GM10248 (cell line): ENCODE data around the gene PDGFD.

Source experiments
- CTCF ChIA-PET: fragments of 300-600 bp; sonication (Branson Sonifier 250); formaldehyde crosslinking; extraction: SDS; loops from one replicate; lab custom pipeline; 2021; ENCODE audit warnings: antibody characterized with exemption; lab: Yijun Ruan, JAX
- POLR2A ChIA-PET: fragments of 350-650 bp; sonication (Branson Sonifier 250); formaldehyde crosslinking; extraction: SDS; loops from one replicate; lab custom pipeline; 2020; ENCODE audit warnings: antibody characterized with exemption; lab: Yijun Ruan, JAX
- DNase-seq: peaks from one replicate; pipeline ENCODE4 v3.0.0; 2012; ENCODE audit errors: extremely low spot score
- TF ChIP-seq, protein P1 (sequence below): IDR thresholded peaks from 2 replicates; pipeline ENCODE4 v1.5.1; 2012; ENCODE audit warnings: mild to moderate bottlenecking, low read depth; ENCODE audit errors: extremely low read depth, missing control alignments, control extremely low read depth

Gene PDGFD

DNA sequence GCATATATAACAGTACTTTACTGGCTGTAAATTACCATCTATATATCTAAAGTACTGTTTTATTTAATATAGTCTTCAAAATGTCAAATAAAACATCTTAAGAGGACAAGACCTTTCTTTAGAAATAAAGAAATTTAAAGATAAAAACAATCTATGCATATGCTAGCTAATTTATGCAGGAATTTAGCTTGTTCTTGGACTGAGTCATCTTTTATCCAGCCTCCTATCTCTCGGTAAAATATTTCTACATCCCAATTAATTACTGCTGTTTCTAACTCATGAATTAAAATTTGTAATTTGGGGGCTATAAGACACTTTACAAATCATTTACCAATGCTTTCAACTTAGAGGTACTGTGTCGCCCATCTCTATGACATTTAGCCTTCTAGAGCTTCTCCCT lies 200.3 kb downstream of the PDGFD start:
- ChIA-PET POLR2A (no interaction called here), CTCF (interaction anchor here (0.7 to 2.8 kb wide), 6 partner anchors 8 to 48 kb away, joined by 3 to 8 read pairs (median 4); no protein-coding TSS in a partner anchor)
- no peak for DNase-seq
- TF ChIP-seq, protein P1, sequence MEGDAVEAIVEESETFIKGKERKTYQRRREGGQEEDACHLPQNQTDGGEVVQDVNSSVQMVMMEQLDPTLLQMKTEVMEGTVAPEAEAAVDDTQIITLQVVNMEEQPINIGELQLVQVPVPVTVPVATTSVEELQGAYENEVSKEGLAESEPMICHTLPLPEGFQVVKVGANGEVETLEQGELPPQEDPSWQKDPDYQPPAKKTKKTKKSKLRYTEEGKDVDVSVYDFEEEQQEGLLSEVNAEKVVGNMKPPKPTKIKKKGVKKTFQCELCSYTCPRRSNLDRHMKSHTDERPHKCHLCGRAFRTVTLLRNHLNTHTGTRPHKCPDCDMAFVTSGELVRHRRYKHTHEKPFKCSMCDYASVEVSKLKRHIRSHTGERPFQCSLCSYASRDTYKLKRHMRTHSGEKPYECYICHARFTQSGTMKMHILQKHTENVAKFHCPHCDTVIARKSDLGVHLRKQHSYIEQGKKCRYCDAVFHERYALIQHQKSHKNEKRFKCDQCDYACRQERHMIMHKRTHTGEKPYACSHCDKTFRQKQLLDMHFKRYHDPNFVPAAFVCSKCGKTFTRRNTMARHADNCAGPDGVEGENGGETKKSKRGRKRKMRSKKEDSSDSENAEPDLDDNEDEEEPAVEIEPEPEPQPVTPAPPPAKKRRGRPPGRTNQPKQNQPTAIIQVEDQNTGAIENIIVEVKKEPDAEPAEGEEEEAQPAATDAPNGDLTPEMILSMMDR, result no peak

DNA sequence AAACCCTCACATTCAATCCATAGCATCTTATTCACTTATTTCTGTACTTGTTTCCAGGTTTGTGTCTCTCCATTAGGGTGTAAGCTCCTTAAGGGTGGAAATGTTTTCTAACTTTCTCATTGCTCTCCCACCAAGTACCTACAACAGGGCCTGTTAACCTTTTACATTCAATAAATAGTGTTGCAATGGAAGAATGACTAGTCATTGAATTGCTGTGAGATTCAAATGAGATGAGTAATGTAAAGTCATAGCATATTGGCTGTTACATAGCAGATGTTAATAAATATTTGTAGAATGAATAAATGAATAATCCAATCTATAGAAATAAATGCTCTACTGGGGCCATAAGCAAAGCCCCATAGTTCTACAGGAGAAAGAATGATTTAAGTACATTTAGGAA lies 202.9 kb downstream of the PDGFD start:
- TF ChIP-seq, protein P1, result no peak
- POLR2A ChIA-PET, result no interaction called here
- DNase-seq, result no peak
- CTCF ChIA-PET, result no interaction called here

DNA sequence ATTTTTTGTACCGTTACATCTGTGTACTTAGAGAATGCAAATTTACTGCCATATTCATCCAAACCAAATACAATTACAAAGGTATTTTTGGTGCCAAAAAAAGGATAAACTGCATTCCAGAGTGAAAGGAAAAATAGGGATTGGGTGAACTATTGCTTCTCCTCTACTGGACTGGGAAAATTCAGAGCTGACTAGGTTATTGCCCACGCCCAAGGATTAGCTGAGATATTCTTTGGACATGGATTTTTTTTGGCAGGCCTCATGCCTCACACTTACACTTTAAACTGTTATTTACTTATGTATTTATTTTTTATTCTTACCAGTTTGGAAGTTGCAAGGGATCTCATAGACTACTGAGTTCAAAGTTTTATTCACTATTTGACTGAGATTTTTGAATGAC lies 203.8 kb downstream of the PDGFD start:
- ChIA-PET CTCF (no interaction called here), POLR2A (no interaction called here)
- no peak for DNase-seq

DNA sequence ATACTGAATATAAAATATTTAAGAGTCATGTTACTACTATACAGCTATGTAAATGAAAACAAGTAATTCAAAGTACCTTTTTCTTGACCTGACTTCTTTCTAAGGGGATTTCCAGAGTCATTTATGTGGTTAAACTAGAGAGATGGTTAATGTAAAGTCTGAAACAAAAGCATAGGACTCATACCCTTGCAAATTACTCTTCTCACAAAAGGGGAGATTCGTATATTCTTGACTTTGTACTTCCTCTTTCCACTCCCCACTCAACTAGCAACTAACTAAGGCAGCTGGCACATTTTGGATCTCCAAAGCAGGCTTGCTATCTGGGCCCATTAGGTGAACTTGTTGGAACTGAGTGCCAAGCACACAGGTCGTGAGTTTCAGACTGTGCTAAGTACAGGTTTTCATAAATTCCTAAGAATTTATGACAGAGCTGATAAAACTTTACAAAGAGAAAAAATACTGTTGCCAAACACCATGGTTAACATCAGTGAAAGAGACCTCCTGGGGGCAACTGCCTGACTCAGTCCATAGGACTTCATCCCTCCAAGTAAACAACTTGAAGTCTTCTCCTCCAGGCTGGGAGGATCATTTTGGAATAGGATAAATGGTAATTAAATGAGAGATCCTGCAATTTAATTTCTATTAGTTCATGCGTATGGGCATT lies 204.5 kb downstream of the PDGFD start:
- TF ChIP-seq, protein P1, result no peak
- peak; percentile 49 for DNase-seq
- ChIA-PET CTCF (interaction anchor here (0.9 to 1.6 kb wide), 2 partner anchors 11 to 29 kb away, joined by 3 to 4 read pairs; no protein-coding TSS in a partner anchor), POLR2A (no interaction called here)

More for the DNA sequence above, 203.8 kb downstream of the PDGFD start:
- TF ChIP-seq, protein P1, result no peak

DNA sequence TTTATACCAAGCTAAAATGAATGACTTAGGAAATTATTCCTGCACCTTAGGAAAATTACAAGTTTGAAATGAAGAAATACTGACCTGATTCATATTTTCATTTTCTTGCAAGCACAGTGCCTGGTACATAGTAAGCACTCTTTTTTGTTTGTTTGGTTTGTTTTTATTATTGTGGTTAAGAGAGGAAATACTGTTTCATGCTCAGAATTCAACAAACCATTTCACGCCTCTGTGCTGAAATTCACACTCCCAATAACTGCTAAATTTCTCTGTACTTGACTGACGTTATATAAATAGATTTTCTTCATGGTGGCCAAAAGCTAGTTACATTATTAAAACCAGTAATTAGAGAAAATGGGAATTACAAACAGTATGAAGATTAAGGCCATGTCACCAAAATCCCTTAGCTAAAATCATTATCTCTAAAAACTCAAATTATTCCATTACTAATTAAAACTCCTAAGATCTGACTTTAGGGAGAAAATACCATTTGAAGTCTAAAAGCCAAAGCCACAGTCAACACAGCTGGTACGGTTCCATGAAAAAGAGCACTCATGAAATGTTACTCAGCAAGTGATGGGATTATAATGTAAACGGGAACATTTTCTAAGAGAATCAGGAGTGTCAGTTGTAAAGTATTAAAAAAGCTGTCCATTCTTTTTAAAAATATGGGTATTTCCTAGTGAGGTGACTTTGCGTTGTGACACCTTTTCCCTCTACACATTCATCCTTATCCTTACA lies 205.3 kb downstream of the PDGFD start:
- CTCF ChIA-PET, result interaction anchor here (0.9 to 1.6 kb wide), 4 partner anchors 12 to 276 kb away, joined by 3 to 8 read pairs (median 4); no protein-coding TSS in a partner anchor
- TF ChIP-seq, protein P1, result no peak
- POLR2A ChIA-PET, result no interaction called here
- no peak for DNase-seq

DNA sequence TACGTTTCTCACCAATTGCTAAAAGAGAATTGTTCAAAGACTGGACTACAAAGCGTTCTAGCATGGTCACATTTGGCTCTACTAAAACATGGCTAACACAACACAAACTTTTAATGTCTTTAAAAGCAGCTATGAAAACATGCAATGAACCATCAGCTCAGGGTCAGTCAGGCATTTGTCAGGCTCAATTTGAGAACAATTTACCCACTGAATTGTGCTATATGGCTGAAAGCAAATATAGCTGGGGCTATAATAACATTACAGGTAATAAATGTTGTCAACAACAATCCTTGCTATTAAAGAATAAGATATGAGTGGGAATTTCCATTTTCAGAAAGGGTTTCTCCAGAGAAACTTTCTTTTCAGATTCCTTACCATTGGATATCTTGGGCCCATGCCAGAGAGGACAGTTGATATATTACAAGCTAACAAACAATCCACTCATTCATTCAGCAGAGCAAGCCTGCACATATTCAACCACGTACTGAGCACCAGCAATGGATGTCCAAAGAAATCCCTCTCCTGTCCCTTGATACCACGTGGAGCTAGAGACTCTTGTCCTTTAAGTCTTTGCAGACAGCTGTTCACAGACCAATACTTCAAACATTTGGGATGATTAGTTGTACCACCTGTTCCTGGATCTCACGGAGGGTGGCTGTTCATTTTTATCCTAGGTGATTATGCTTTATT lies 210.0 kb downstream of the PDGFD start:
- CTCF ChIA-PET, result interaction anchor here (1.7 kb wide), 1 partner anchor 10 kb away, joined by 3 read pairs; no protein-coding TSS in a partner anchor
- TF ChIP-seq, protein P1, result no peak
- DNase-seq, result no peak
- POLR2A ChIA-PET, result no interaction called here
